ENCODE results near the gene WASF2. TPM values are rescaled to one million over a fixed set of nuclear protein-coding genes. Genes with fewer than 3 reads are reported as not detected.
"Not testable (repeated sequence)": the region's sequence is repeated elsewhere in the genome, so short reads cannot be mapped to it uniquely, and the experiment has no call there.

WASF2 gene
- total and polyA plus RNA-seq, 2 of the 8 experiments (the other 6 are each of a cell fraction or from before 2014, with no cell fraction given): 32.1 to 86.6 TPM

GRCh38 chr1:27501159-27501558 is 11.2 kb upstream of the WASF2 start:
- H3K9me3 ChIP-seq (ENCODE audit: insufficient read depth in 2 of 2, low read depth in 1 of 2, low read length in 1 of 2); H4K8ac ChIP-seq (ENCODE audit: extremely low read depth, insufficient read depth, low read length); H2BK15ac ChIP-seq (ENCODE audit: low read length); H2BK20ac ChIP-seq (ENCODE audit: low read length); FAIRE-seq; H2BK120ac ChIP-seq (replicated peaks; ENCODE audit: low read depth, low read length); H4K91ac ChIP-seq (replicated peaks; ENCODE audit: insufficient read length, low read length); H4K5ac ChIP-seq (ENCODE audit: insufficient read length, low read depth, low read length); H3K4me3 ChIP-seq (ENCODE audit: extremely low read depth in 1 of 4, insufficient read depth in 2 of 4, low read depth in 3 of 4, low read length in 4 of 4); H2BK5ac ChIP-seq (ENCODE audit: low read depth, low read length); POLR2A ChIA-PET (ENCODE audit: partially characterized antibody); H3K27ac ChIP-seq (ENCODE audit: low read depth, low read length); H3K23ac ChIP-seq (ENCODE audit: insufficient read length); H3K27me3 ChIP-seq (replicated peaks in 1 of 4; ENCODE audit: control insufficient read depth in 3 of 4, extremely low read depth in 1 of 4, insufficient read depth in 3 of 4, low read length in 3 of 4); H4K20me1 ChIP-seq (replicated peaks in 1 of 2; ENCODE audit: control insufficient read depth in 1 of 2, insufficient read depth in 2 of 2, low read length in 2 of 2); H3K36me3 ChIP-seq (ENCODE audit: control insufficient read depth in 2 of 4, insufficient read depth in 4 of 4, low read length in 3 of 4); H3K18ac ChIP-seq (ENCODE audit: extremely low read depth, low read length); H3K23me2 ChIP-seq (ENCODE audit: low read depth, low read length); H3K56ac ChIP-seq (replicated peaks; ENCODE audit: insufficient read length, low read depth, low read length); H3K14ac ChIP-seq (ENCODE audit: insufficient read length); H3K79me2 ChIP-seq (ENCODE audit: control insufficient read depth in 1 of 2, insufficient read depth in 2 of 2, low read length in 2 of 2); H2AK5ac ChIP-seq (ENCODE audit: low read depth, low read length); DNase-seq (ENCODE audit: low read depth in 1 of 2, low spot score in 2 of 2); H2AFZ ChIP-seq (ENCODE audit: low read length); H3K4ac ChIP-seq (replicated peaks; ENCODE audit: insufficient read length, low read depth, low read length); H2BK12ac ChIP-seq (ENCODE audit: low read depth, low read length); H3K4me2 ChIP-seq (ENCODE audit: insufficient read depth in 1 of 2, low read depth in 2 of 2, low read length in 2 of 2); H3K9ac ChIP-seq (replicated peaks in 1 of 4; ENCODE audit: extremely low read depth in 1 of 4, low read depth in 3 of 4, low read length in 3 of 4); H3K79me1 ChIP-seq (ENCODE audit: low read depth, low read length): not testable (repeated sequence)
- CTCF ChIA-PET (ENCODE audit: partially characterized antibody): interaction anchor here (1.1 to 1.6 kb wide), 2 partner anchors 8 to 381 kb away, joined by 3 to 4 read pairs; no protein-coding TSS in a partner anchor
- H3K4me1 ChIP-seq (replicated peaks in 1 of 4; ENCODE audit: control insufficient read depth in 3 of 4, insufficient read depth in 4 of 4, low read length in 3 of 4): peaks cover 3 to 19% (median 14%) of the 10 kb centered on the region in 4 experiments
- 96% methylated on average over 2 of the region's 2 CpGs; no CpG with 5 or more reads in 1 of the 2 experiments for WGBS, 2 experiments (ENCODE audit: extremely low coverage in 1 of 2, insufficient coverage in 1 of 2, insufficient read length in 1 of 2, insufficient replicate concordance in 2 of 2, low coverage in 1 of 2, low lambda C conversion rate in 2 of 2, missing lambda C conversion rate in 1 of 2)

Measured in H1 (cell line).